KMS-11 (cell line): ENCODE results near the gene SP1.
"Not testable (repeated sequence)": the region's sequence is repeated elsewhere in the genome, so short reads cannot be mapped to it uniquely, and the experiment has no call there.

Source experiments
- H2AFZ ChIP-seq: fragments of 200-600 bp; sonication (generic); 2 replicates; pipeline ENCODE4 v1.6.1; 2016; ENCODE audit warnings: antibody characterized with exemption, mixed run types, low read depth
- H3K27ac ChIP-seq: fragments of 200-600 bp; sonication (generic); 2 replicates; pipeline ENCODE4 v1.6.1; 2016; ENCODE audit warnings: mild to moderate bottlenecking, mixed run types
- H3K27me3 ChIP-seq: fragments of 200-600 bp; sonication (generic); 2 replicates; pipeline ENCODE4 v1.6.1; 2017; ENCODE audit warnings: mild to moderate bottlenecking, low read depth, mixed run types, moderate library complexity; ENCODE audit not compliant: insufficient read depth
- H3K36me3 ChIP-seq: fragments of 200-600 bp; sonication (generic); 2 replicates; pipeline ENCODE4 v1.6.1; 2017; ENCODE audit warnings: mild to moderate bottlenecking, mixed run types; ENCODE audit not compliant: insufficient read depth
- H3K4me1 ChIP-seq: fragments of 200-600 bp; sonication (generic); 2 replicates; pipeline ENCODE4 v1.6.1; 2016; ENCODE audit warnings: mild to moderate bottlenecking, low read depth, mixed run types; ENCODE audit not compliant: poor library complexity, severe bottlenecking
- H3K4me2 ChIP-seq: fragments of 200-600 bp; sonication (generic); 2 replicates; pipeline ENCODE4 v1.7.0; 2016; ENCODE audit warnings: mild to moderate bottlenecking, mixed run types
- H3K4me3 ChIP-seq: fragments of 200-600 bp; sonication (generic); IDR thresholded peaks from 2 replicates; pipeline ENCODE4 v1.6.1; 2017; ENCODE audit warnings: low read depth, low read length, mixed read lengths; ENCODE audit not compliant: insufficient read depth
- H3K79me2 ChIP-seq: fragments of 200-600 bp; sonication (generic); 2 replicates; pipeline ENCODE4 v1.6.1; 2016; ENCODE audit warnings: low read depth, mixed run types; ENCODE audit not compliant: insufficient read depth
- H3K9ac ChIP-seq: fragments of 200-600 bp; sonication (generic); 2 replicates; pipeline ENCODE4 v1.6.1; 2016; ENCODE audit warnings: mild to moderate bottlenecking, mixed run types
- H4K20me1 ChIP-seq: fragments of 200-600 bp; sonication (generic); 2 replicates; pipeline ENCODE4 v1.6.1; 2016; ENCODE audit warnings: mild to moderate bottlenecking, mixed run types; ENCODE audit not compliant: insufficient read depth
- TF ChIP-seq, protein P1 (sequence below): fragments of 200-600 bp; sonication (generic); conservative IDR thresholded peaks from 2 replicates; pipeline ENCODE4 v1.6.1; 2017; ENCODE audit warnings: low read depth, mild to moderate bottlenecking, antibody characterized with exemption, low read length, moderate library complexity, mixed read lengths

The SP1 gene

DNA sequence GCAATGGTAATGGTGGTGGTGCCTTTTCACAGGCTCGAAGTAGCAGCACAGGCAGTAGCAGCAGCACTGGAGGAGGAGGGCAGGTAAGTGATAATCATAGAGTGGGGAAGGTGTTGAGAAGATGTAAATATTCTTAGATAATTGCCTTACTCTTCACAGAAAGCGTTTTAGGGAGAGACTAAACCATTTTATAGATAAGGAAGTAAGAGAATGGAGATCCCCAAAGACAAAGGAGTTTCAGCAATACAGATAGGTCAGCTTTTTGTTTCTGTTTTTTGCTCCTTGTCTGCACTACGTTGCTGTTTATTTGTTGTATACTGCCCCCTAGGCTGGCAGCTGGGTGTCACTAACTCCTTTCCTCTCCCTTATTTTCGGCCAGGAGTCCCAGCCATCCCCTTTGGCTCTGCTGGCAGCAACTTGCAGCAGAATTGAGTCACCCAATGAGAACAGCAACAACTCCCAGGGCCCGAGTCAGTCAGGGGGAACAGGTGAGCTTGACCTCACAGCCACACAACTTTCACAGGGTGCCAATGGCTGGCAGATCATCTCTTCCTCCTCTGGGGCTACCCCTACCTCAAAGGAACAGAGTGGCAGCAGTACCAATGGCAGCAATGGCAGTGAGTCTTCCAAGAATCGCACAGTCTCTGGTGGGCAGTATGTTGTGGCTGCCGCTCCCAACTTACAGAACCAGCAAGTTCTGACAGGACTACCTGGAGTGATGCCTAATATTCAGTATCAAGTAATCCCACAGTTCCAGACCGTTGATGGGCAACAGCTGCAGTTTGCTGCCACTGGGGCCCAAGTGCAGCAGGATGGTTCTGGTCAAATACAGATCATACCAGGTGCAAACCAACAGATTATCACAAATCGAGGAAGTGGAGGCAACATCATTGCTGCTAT lies 2.0 kb downstream of the SP1 start:
- Histone ChIP-seq H4K20me1 (no peaks in the 10 kb centered on the region), H3K4me1 (peaks cover 71% of the 10 kb centered on the region), H3K4me2 (peak overlapping the region; percentile 79), H3K4me3 (peak overlapping the region; percentile 68), H3K27me3 (no peaks in the 10 kb centered on the region), H3K9ac (peak overlapping the region; percentile 36; the same call in 1 of the 2 replicates), H3K79me2 (peaks cover 63% of the 10 kb centered on the region), H3K27ac (peak overlapping the region; percentile 21; the same call in 1 of the 2 replicates), H2AFZ (no peak overlapping the region), H3K36me3 (no peaks in the 10 kb centered on the region; the same call in 1 of the 2 replicates)
- TF ChIP-seq, protein P1, sequence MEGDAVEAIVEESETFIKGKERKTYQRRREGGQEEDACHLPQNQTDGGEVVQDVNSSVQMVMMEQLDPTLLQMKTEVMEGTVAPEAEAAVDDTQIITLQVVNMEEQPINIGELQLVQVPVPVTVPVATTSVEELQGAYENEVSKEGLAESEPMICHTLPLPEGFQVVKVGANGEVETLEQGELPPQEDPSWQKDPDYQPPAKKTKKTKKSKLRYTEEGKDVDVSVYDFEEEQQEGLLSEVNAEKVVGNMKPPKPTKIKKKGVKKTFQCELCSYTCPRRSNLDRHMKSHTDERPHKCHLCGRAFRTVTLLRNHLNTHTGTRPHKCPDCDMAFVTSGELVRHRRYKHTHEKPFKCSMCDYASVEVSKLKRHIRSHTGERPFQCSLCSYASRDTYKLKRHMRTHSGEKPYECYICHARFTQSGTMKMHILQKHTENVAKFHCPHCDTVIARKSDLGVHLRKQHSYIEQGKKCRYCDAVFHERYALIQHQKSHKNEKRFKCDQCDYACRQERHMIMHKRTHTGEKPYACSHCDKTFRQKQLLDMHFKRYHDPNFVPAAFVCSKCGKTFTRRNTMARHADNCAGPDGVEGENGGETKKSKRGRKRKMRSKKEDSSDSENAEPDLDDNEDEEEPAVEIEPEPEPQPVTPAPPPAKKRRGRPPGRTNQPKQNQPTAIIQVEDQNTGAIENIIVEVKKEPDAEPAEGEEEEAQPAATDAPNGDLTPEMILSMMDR: peak; percentile 96

DNA sequence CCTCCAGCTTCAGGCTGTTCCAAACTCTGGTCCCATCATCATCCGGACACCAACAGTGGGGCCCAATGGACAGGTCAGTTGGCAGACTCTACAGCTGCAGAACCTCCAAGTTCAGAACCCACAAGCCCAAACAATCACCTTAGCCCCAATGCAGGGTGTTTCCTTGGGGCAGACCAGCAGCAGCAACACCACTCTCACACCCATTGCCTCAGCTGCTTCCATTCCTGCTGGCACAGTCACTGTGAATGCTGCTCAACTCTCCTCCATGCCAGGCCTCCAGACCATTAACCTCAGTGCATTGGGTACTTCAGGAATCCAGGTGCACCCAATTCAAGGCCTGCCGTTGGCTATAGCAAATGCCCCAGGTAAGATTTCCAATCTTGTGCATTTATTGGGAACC lies 3.3 kb downstream of the SP1 start:
- no peaks in the 10 kb centered on the region for H4K20me1 ChIP-seq
- peaks cover 76% of the 10 kb centered on the region for H3K79me2 ChIP-seq
- no peaks in the 10 kb centered on the region for H3K27me3 ChIP-seq
- H3K4me2 ChIP-seq: peak overlapping the region; percentile 2; the same call in 1 of the 2 replicates
- peaks cover 4% of the 10 kb centered on the region; the same call in 1 of the 2 replicates for H3K36me3 ChIP-seq
- no peak overlapping the region; the same call in 1 of the 2 replicates for H3K27ac ChIP-seq
- H3K4me3 ChIP-seq: no peak overlapping the region
- H3K4me1 ChIP-seq: peaks cover 83% of the 10 kb centered on the region
- H3K9ac ChIP-seq: no peak overlapping the region
- no peak overlapping the region for H2AFZ ChIP-seq
- TF ChIP-seq, protein P1: no peak

DNA sequence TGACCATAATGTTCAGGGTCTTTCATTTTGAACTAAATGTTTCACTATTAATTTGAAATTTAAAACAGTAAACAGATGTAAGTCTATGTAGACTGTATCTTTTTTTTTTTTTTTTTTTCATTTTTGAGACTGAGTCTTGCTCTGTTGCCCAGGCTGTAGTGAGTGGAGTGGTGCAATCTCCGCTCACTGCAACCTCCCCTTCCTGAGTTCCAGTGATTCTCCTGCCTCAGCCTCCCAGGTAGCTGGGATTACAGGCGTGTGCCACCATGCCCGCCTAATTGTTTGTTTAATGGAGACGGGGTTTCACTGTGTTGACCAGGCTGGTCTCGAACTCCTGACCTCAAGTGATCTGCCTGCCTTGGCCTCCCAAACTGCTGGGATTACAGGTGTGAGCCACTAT lies 6.4 kb downstream of the SP1 start:
- not testable (repeated sequence) for H3K27me3 ChIP-seq, H3K4me2 ChIP-seq

DNA sequence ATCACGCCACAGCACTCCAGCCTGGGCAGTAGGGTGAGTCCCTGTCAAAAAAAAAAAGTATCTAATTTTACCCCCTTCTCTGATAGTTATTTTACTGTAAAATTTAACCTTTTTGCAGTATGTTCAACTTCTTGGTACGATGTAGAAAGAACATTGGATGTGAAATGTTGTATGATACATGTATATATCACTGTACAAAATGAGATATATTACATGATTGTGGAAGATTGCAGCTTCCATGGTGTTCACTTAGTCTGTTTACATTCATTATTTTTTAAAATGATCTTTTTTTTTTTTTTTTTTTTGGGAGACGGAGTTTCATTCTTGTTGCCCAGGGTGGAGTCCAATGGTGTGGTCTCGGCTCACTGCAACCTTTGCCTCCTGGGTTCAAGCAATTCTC lies 9.0 kb downstream of the SP1 start:
- H3K79me2 ChIP-seq: peaks cover 97% of the 10 kb centered on the region
- peaks cover 4% of the 10 kb centered on the region; the same call in 1 of the 2 replicates for H3K36me3 ChIP-seq
- no peaks in the 10 kb centered on the region for H3K27me3 ChIP-seq
- H3K9ac ChIP-seq: peak overlapping the region; percentile 8; the same call in 1 of the 2 replicates
- peak overlapping the region; percentile 56; the same call in 1 of the 2 replicates for H3K27ac ChIP-seq
- H3K4me1 ChIP-seq: peaks cover 86% of the 10 kb centered on the region
- H3K4me2 ChIP-seq: peak overlapping the region; percentile 70
- TF ChIP-seq, protein P1: no peak
- no peak overlapping the region for H2AFZ ChIP-seq
- H3K4me3 ChIP-seq: no peak overlapping the region
- H4K20me1 ChIP-seq: no peaks in the 10 kb centered on the region

More for the DNA sequence above, 6.4 kb downstream of the SP1 start:
- H3K27ac ChIP-seq, H4K20me1 ChIP-seq, H3K36me3 ChIP-seq, H3K4me3 ChIP-seq, H3K9ac ChIP-seq, H2AFZ ChIP-seq: not testable (repeated sequence)
- Histone ChIP-seq H3K4me1 (peaks cover 97% of the 10 kb centered on the region), H3K79me2 (peaks cover 100% of the 10 kb centered on the region)
